Measurements from ENCODE around the gene TMEM59L. TPM values are rescaled to one million over a fixed set of nuclear protein-coding genes. Genes with fewer than 3 reads are reported as not detected.

The TMEM59L gene
- not detected for total RNA-seq
- polyA plus RNA-seq = not detected

- H3K36me3 ChIP-seq (ENCODE audit: control insufficient read depth, insufficient read depth, low read length) = no peaks in the 10 kb centered on the region
- peaks cover 24% of the 10 kb centered on the region for H3K27me3 ChIP-seq (ENCODE audit: control insufficient read depth, insufficient read depth, low read length)
- peaks cover 33% of the 10 kb centered on the region for H3K4me1 ChIP-seq (ENCODE audit: control insufficient read depth, insufficient read depth, low read length, poor library complexity, severe bottlenecking)
- peak within 1 kb of the TSS; percentile 26 for H3K4me3 ChIP-seq (ENCODE audit: low read depth, low read length)
- DNase-seq (peak in 2 of 3 donors; percentile 42 to 53), ATAC-seq (ENCODE audit: low read depth in 2 of 2) (peak in 1 of 2 donors; percentile 40)
- H3K27ac ChIP-seq (ENCODE audit: insufficient read depth, low read length, poor library complexity, severe bottlenecking) = no peak within 1 kb of the TSS
- Mint-ChIP-seq H3K9me3 (peaks cover 0 to 2% (median 0%) of the 10 kb centered on the region in 7 donors), H3K36me3 (peaks cover 3% of the 10 kb centered on the region), H3K27me3 (peaks cover 81% of the 10 kb centered on the region), H3K4me1 (peaks cover 0 to 24% (median 4%) of the 10 kb centered on the region in 4 donors), H3K4me3 (peak within 1 kb of the TSS; percentile 68 to 84 (median 79)), H3K27ac (no peak within 1 kb of the TSS)
- H3K9me3 ChIP-seq (ENCODE audit: control insufficient read depth in 2 of 2, low read length in 2 of 2) = no peaks in the 10 kb centered on the region
Observed at GRCh38 chr19:18612772-18613588, at the start of gene TMEM59L. TMEM59L (plus strand) TSS chr19:18612870; CDS start chr19:18612959, 89 bp downstream.

GRCh38 chr19:18566953-18567352 lies 45.7 kb upstream of the TMEM59L start:
- Histone ChIP-seq H3K4me1 (ENCODE audit: control insufficient read depth, insufficient read depth, low read length, poor library complexity, severe bottlenecking) (peaks cover 5% of the 10 kb centered on the region), H3K27me3 (ENCODE audit: control insufficient read depth, insufficient read depth, low read length) (no peaks in the 10 kb centered on the region), H3K9me3 (ENCODE audit: control insufficient read depth in 2 of 2, low read length in 2 of 2) (no peaks in the 10 kb centered on the region), H3K4me3 (ENCODE audit: low read depth, low read length) (no peak overlapping the region), H3K27ac (ENCODE audit: insufficient read depth, low read length, poor library complexity, severe bottlenecking) (no peak overlapping the region), H3K36me3 (ENCODE audit: control insufficient read depth, insufficient read depth, low read length) (peaks cover 64% of the 10 kb centered on the region)
- ATAC-seq (ENCODE audit: low read depth in 2 of 2) = no peak
- H3K4me3 Mint-ChIP-seq = no peak overlapping the region
- no peak overlapping the region for H3K27ac Mint-ChIP-seq
- H3K36me3 Mint-ChIP-seq = peaks cover 29% of the 10 kb centered on the region
- H3K27me3 Mint-ChIP-seq = no peaks in the 10 kb centered on the region
- peaks cover 3 to 9% (median 7%) of the 10 kb centered on the region in 4 donors for H3K4me1 Mint-ChIP-seq
- DNase-seq = no peak
- no peaks in the 10 kb centered on the region for H3K9me3 Mint-ChIP-seq

- Histone ChIP-seq H3K4me3 (ENCODE audit: low read depth, low read length) (no peak overlapping the region), H3K9me3 (ENCODE audit: control insufficient read depth in 2 of 2, low read length in 2 of 2) (no peaks in the 10 kb centered on the region), H3K27me3 (ENCODE audit: control insufficient read depth, insufficient read depth, low read length) (no peaks in the 10 kb centered on the region), H3K36me3 (ENCODE audit: control insufficient read depth, insufficient read depth, low read length) (peaks cover 58% of the 10 kb centered on the region), H3K4me1 (ENCODE audit: control insufficient read depth, insufficient read depth, low read length, poor library complexity, severe bottlenecking) (peaks cover 19% of the 10 kb centered on the region), H3K27ac (ENCODE audit: insufficient read depth, low read length, poor library complexity, severe bottlenecking) (no peak overlapping the region)
- no peak for DNase-seq
- H3K9me3 Mint-ChIP-seq = peaks cover 0 to 3% (median 0%) of the 10 kb centered on the region in 7 donors
- H3K4me1 Mint-ChIP-seq = peaks cover 5 to 23% (median 16%) of the 10 kb centered on the region in 4 donors
- no peak for ATAC-seq (ENCODE audit: low read depth in 2 of 2)
- peaks cover 29% of the 10 kb centered on the region for H3K36me3 Mint-ChIP-seq
- no peaks in the 10 kb centered on the region for H3K27me3 Mint-ChIP-seq
- H3K4me3 Mint-ChIP-seq = no peak overlapping the region
- H3K27ac Mint-ChIP-seq = no peak overlapping the region
Observed at GRCh38 chr19:18568367-18568766, 44.3 kb upstream of the TMEM59L start.

- peaks cover 22% of the 10 kb centered on the region for H3K4me1 ChIP-seq (ENCODE audit: control insufficient read depth, insufficient read depth, low read length, poor library complexity, severe bottlenecking)
- peak within 1 kb of the TSS; percentile 97 for H3K27ac Mint-ChIP-seq
- H3K27me3 ChIP-seq (ENCODE audit: control insufficient read depth, insufficient read depth, low read length) = no peaks in the 10 kb centered on the region
- H3K27ac ChIP-seq (ENCODE audit: insufficient read depth, low read length, poor library complexity, severe bottlenecking) = peak within 1 kb of the TSS; percentile 96
- peak within 1 kb of the TSS; percentile 87 to 98 (median 94) for H3K4me3 Mint-ChIP-seq
- DNase-seq (peak; percentile 98 to 99 (median 99)), ATAC-seq (ENCODE audit: low read depth in 2 of 2) (peak; percentile 95 to 96)
- peaks cover 0 to 3% (median 0%) of the 10 kb centered on the region in 7 donors for H3K9me3 Mint-ChIP-seq
- H3K36me3 Mint-ChIP-seq = peaks cover 25% of the 10 kb centered on the region
- H3K4me1 Mint-ChIP-seq = peaks cover 5 to 36% (median 23%) of the 10 kb centered on the region in 4 donors
- no peaks in the 10 kb centered on the region for H3K9me3 ChIP-seq (ENCODE audit: control insufficient read depth in 2 of 2, low read length in 2 of 2)
- no peaks in the 10 kb centered on the region for H3K27me3 Mint-ChIP-seq
- peak within 1 kb of the TSS; percentile 95 for H3K4me3 ChIP-seq (ENCODE audit: low read depth, low read length)
- H3K36me3 ChIP-seq (ENCODE audit: control insufficient read depth, insufficient read depth, low read length) = peaks cover 57% of the 10 kb centered on the region
Observed at GRCh38 chr19:18571564-18572344, 40.9 kb upstream of the TMEM59L start, which contains the start of gene UBA52. UBA52 (plus strand) TSS chr19:18571857; CDS start chr19:18573301, 1,444 bp downstream.

- Histone ChIP-seq H3K4me1 (ENCODE audit: control insufficient read depth, insufficient read depth, low read length, poor library complexity, severe bottlenecking) (peaks cover 22% of the 10 kb centered on the region), H3K36me3 (ENCODE audit: control insufficient read depth, insufficient read depth, low read length) (peaks cover 37% of the 10 kb centered on the region), H3K27me3 (ENCODE audit: control insufficient read depth, insufficient read depth, low read length) (no peaks in the 10 kb centered on the region), H3K4me3 (ENCODE audit: low read depth, low read length) (no peak overlapping the region), H3K27ac (ENCODE audit: insufficient read depth, low read length, poor library complexity, severe bottlenecking) (no peak overlapping the region), H3K9me3 (ENCODE audit: control insufficient read depth in 2 of 2, low read length in 2 of 2) (no peaks in the 10 kb centered on the region)
- Mint-ChIP-seq H3K9me3 (peaks cover 0 to 3% (median 0%) of the 10 kb centered on the region in 7 donors), H3K36me3 (peaks cover 15% of the 10 kb centered on the region), H3K27ac (peak overlapping the region in 1 of 3 donors; percentile 42), H3K4me1 (peaks cover 5 to 36% (median 23%) of the 10 kb centered on the region in 4 donors), H3K4me3 (peak overlapping the region in 1 of 4 donors; percentile 56), H3K27me3 (peaks cover 1% of the 10 kb centered on the region)
- no peak for DNase-seq
- ATAC-seq (ENCODE audit: low read depth in 2 of 2) = no peak
Observed at GRCh38 chr19:18574691-18575291, 37.9 kb upstream of the TMEM59L start.

GRCh38 chr19:18576383-18576782 lies 36.3 kb upstream of the TMEM59L start:
- Mint-ChIP-seq H3K9me3 (peaks cover 0 to 3% (median 0%) of the 10 kb centered on the region in 7 donors), H3K27ac (no peak overlapping the region), H3K36me3 (peaks cover 15% of the 10 kb centered on the region), H3K27me3 (peaks cover 4% of the 10 kb centered on the region), H3K4me3 (peak overlapping the region in 1 of 4 donors; percentile 60), H3K4me1 (peaks cover 3 to 33% (median 20%) of the 10 kb centered on the region in 4 donors)
- Histone ChIP-seq H3K27me3 (ENCODE audit: control insufficient read depth, insufficient read depth, low read length) (no peaks in the 10 kb centered on the region), H3K9me3 (ENCODE audit: control insufficient read depth in 2 of 2, low read length in 2 of 2) (no peaks in the 10 kb centered on the region), H3K36me3 (ENCODE audit: control insufficient read depth, insufficient read depth, low read length) (peaks cover 37% of the 10 kb centered on the region), H3K27ac (ENCODE audit: insufficient read depth, low read length, poor library complexity, severe bottlenecking) (no peak overlapping the region), H3K4me1 (ENCODE audit: control insufficient read depth, insufficient read depth, low read length, poor library complexity, severe bottlenecking) (peaks cover 17% of the 10 kb centered on the region), H3K4me3 (ENCODE audit: low read depth, low read length) (no peak overlapping the region)
- ATAC-seq (ENCODE audit: low read depth in 2 of 2) (no peak), DNase-seq (no peak)

GRCh38 chr19:18577365-18577914 lies 35.2 kb upstream of the TMEM59L start:
- ATAC-seq (ENCODE audit: low read depth in 2 of 2) (no peak), DNase-seq (no peak)
- H3K36me3 ChIP-seq (ENCODE audit: control insufficient read depth, insufficient read depth, low read length) = peaks cover 37% of the 10 kb centered on the region
- peaks cover 12% of the 10 kb centered on the region for H3K4me1 ChIP-seq (ENCODE audit: control insufficient read depth, insufficient read depth, low read length, poor library complexity, severe bottlenecking)
- H3K4me3 ChIP-seq (ENCODE audit: low read depth, low read length) = no peak overlapping the region
- Mint-ChIP-seq H3K4me3 (peak overlapping the region in 1 of 4 donors; percentile 21), H3K27me3 (peaks cover 4% of the 10 kb centered on the region), H3K4me1 (peaks cover 0 to 22% (median 14%) of the 10 kb centered on the region in 4 donors), H3K27ac (no peak overlapping the region), H3K36me3 (peaks cover 15% of the 10 kb centered on the region), H3K9me3 (peaks cover 0 to 2% (median 0%) of the 10 kb centered on the region in 7 donors)
- no peaks in the 10 kb centered on the region for H3K27me3 ChIP-seq (ENCODE audit: control insufficient read depth, insufficient read depth, low read length)
- no peaks in the 10 kb centered on the region for H3K9me3 ChIP-seq (ENCODE audit: control insufficient read depth in 2 of 2, low read length in 2 of 2)
- H3K27ac ChIP-seq (ENCODE audit: insufficient read depth, low read length, poor library complexity, severe bottlenecking) = no peak overlapping the region

All from CD4-positive, CD25-positive, alpha-beta regulatory T cell (primary cell).